ENCODE results near the gene ZNF23.

ZNF23 gene

GRCh38 chr16:71472051-71472450, 10.0 kb upstream of the ZNF23 start:
- no peak for DNase-seq (ENCODE audit: low read depth in 3 of 3)

- DNase-seq (ENCODE audit: low read depth in 3 of 3), result peak in 1 of 3 donors; percentile 15
These were observed 5.8 kb upstream of the ZNF23 start for GRCh38 chr16:71467810-71468209.

GRCh38 chr16:71464231-71464630, 2.2 kb upstream of the ZNF23 start:
- DNase-seq (ENCODE audit: low read depth in 3 of 3), result no peak

- no peak for DNase-seq (ENCODE audit: low read depth in 3 of 3)
These were observed 1.1 kb downstream of the ZNF23 start for GRCh38 chr16:71460941-71461340.

GRCh38 chr16:71460236-71460635, 1.8 kb downstream of the ZNF23 start:
- no peak for DNase-seq (ENCODE audit: low read depth in 3 of 3)

- no peak for DNase-seq (ENCODE audit: low read depth in 3 of 3)
These were observed 2.5 kb downstream of the ZNF23 start for GRCh38 chr16:71459510-71459909.

- no peak for DNase-seq (ENCODE audit: low read depth in 3 of 3)
These were observed 5.2 kb downstream of the ZNF23 start for GRCh38 chr16:71456801-71457200.

GRCh38 chr16:71453036-71453435, 9.0 kb downstream of the ZNF23 start:
- no peak for DNase-seq (ENCODE audit: low read depth in 3 of 3)

- DNase-seq (ENCODE audit: low read depth in 3 of 3), result no peak
These were observed 13.0 kb downstream of the ZNF23 start for GRCh38 chr16:71449020-71449419.

- no peak for DNase-seq (ENCODE audit: low read depth in 3 of 3)
These were observed 13.7 kb downstream of the ZNF23 start for GRCh38 chr16:71448274-71448866.

- DNase-seq (ENCODE audit: low read depth in 3 of 3), result no peak
These were observed 18.3 kb downstream of the ZNF23 start for GRCh38 chr16:71443714-71444113.

- DNase-seq (ENCODE audit: low read depth in 3 of 3), result no peak
These were observed 20.0 kb downstream of the ZNF23 start, which contains the start of gene TLE7 for GRCh38 chr16:71442051-71442440. Gene TLE7 (minus strand): TSS chr16:71442054. CDS start chr16:71433324, 8,730 bp downstream.

GRCh38 chr16:71441348-71442050, 20.5 kb downstream of the ZNF23 start:
- peak in 2 of 3 donors; percentile 14 to 33 for DNase-seq (ENCODE audit: low read depth in 3 of 3)

GRCh38 chr16:71440669-71441347, 21.2 kb downstream of the ZNF23 start:
- DNase-seq (ENCODE audit: low read depth in 3 of 3), result no peak

- DNase-seq (ENCODE audit: low read depth in 3 of 3), result no peak
These were observed 22.5 kb downstream of the ZNF23 start for GRCh38 chr16:71439523-71439922.

- no peak for DNase-seq (ENCODE audit: low read depth in 3 of 3)
These were observed 25.6 kb downstream of the ZNF23 start for GRCh38 chr16:71436473-71436872.

- DNase-seq (ENCODE audit: low read depth in 3 of 3), result no peak
These were observed 29.1 kb downstream of the ZNF23 start for GRCh38 chr16:71432906-71433305.

GRCh38 chr16:71431991-71432390, 30.1 kb downstream of the ZNF23 start:
- no peak for DNase-seq (ENCODE audit: low read depth in 3 of 3)

- DNase-seq (ENCODE audit: low read depth in 3 of 3), result no peak
These were observed 30.9 kb downstream of the ZNF23 start for GRCh38 chr16:71431176-71431575.

- DNase-seq (ENCODE audit: low read depth in 3 of 3), result no peak
These were observed 31.3 kb downstream of the ZNF23 start for GRCh38 chr16:71430744-71431143.

- no peak for DNase-seq (ENCODE audit: low read depth in 3 of 3)
These were observed 32.5 kb downstream of the ZNF23 start for GRCh38 chr16:71429581-71429980.

GRCh38 chr16:71428883-71429282, 33.2 kb downstream of the ZNF23 start:
- DNase-seq (ENCODE audit: low read depth in 3 of 3), result no peak

- DNase-seq (ENCODE audit: low read depth in 3 of 3), result no peak
These were observed 33.7 kb downstream of the ZNF23 start for GRCh38 chr16:71428385-71428784.

Measured in stimulated activated CD4-positive, alpha-beta T cell treated with anti-CD3 and anti-CD28 coated beads, TNF-alpha, amount 100 ng/mL, for 48 hours (primary cell).